Measurements from ENCODE around the gene PDSS2.

PDSS2 gene

GRCh38 chr6:107154131-107154800, 305.1 kb downstream of the PDSS2 start:
- Histone ChIP-seq H3K36me3 (ENCODE audit: insufficient read depth, low read length) (no peaks in the 10 kb centered on the region), H3K9ac (ENCODE audit: low read depth, low read length, poor library complexity, severe bottlenecking) (no peak overlapping the region), H3K4me3 (ENCODE audit: low read length, poor library complexity, severe bottlenecking) (no peak overlapping the region), H2AFZ (ENCODE audit: low read length) (no peak overlapping the region), H4K20me1 (ENCODE audit: insufficient read depth, low read length, poor library complexity, severe bottlenecking) (no peaks in the 10 kb centered on the region), H3K4me2 (ENCODE audit: low read depth, low read length, poor library complexity, severe bottlenecking) (no peak overlapping the region), H3F3A (ENCODE audit: low read depth) (no peaks in the 10 kb centered on the region), H3K79me2 (ENCODE audit: insufficient read depth, low read length) (no peaks in the 10 kb centered on the region), H3K9me2 (replicated peaks; ENCODE audit: low read depth, low read length) (no peaks in the 10 kb centered on the region), H3K27me3 (ENCODE audit: insufficient read depth, low read length, poor library complexity, severe bottlenecking) (no peaks in the 10 kb centered on the region), H3K4me1 (ENCODE audit: insufficient read depth, low read length, poor library complexity, severe bottlenecking) (no peaks in the 10 kb centered on the region), H3K9me3 (ENCODE audit: insufficient read depth, low read depth, low read length) (no peaks in the 10 kb centered on the region)
- TF ChIP-seq EZH2phosphoT487 (IDR thresholded peaks at IDR 0.05; ENCODE audit: borderline replicate concordance), result no peak
- no peak for TF ChIP-seq CTCF (conservative IDR thresholded peaks at IDR 0.05; ENCODE audit: low read length)

GRCh38 chr6:107152638-107153430, 306.5 kb downstream of the PDSS2 start:
- Histone ChIP-seq H3K9ac (ENCODE audit: low read depth, low read length, poor library complexity, severe bottlenecking) (no peak overlapping the region), H3K4me1 (ENCODE audit: insufficient read depth, low read length, poor library complexity, severe bottlenecking) (no peaks in the 10 kb centered on the region), H4K20me1 (ENCODE audit: insufficient read depth, low read length, poor library complexity, severe bottlenecking) (no peaks in the 10 kb centered on the region), H3K27me3 (ENCODE audit: insufficient read depth, low read length, poor library complexity, severe bottlenecking) (no peaks in the 10 kb centered on the region), H2AFZ (ENCODE audit: low read length) (no peak overlapping the region), H3K36me3 (ENCODE audit: insufficient read depth, low read length) (no peaks in the 10 kb centered on the region), H3K4me2 (ENCODE audit: low read depth, low read length, poor library complexity, severe bottlenecking) (no peak overlapping the region), H3K9me2 (replicated peaks; ENCODE audit: low read depth, low read length) (no peaks in the 10 kb centered on the region), H3K4me3 (ENCODE audit: low read length, poor library complexity, severe bottlenecking) (no peak overlapping the region), H3F3A (ENCODE audit: low read depth) (no peaks in the 10 kb centered on the region), H3K9me3 (ENCODE audit: insufficient read depth, low read depth, low read length) (no peaks in the 10 kb centered on the region), H3K79me2 (ENCODE audit: insufficient read depth, low read length) (no peaks in the 10 kb centered on the region)
- no peak for TF ChIP-seq EZH2phosphoT487 (IDR thresholded peaks at IDR 0.05; ENCODE audit: borderline replicate concordance)
- TF ChIP-seq CTCF (conservative IDR thresholded peaks at IDR 0.05; ENCODE audit: low read length), result no peak

- Histone ChIP-seq H2AFZ (ENCODE audit: low read length) (no peak overlapping the region), H3K27me3 (ENCODE audit: insufficient read depth, low read length, poor library complexity, severe bottlenecking) (no peaks in the 10 kb centered on the region), H3K9me3 (ENCODE audit: insufficient read depth, low read depth, low read length) (no peaks in the 10 kb centered on the region), H3K79me2 (ENCODE audit: insufficient read depth, low read length) (no peaks in the 10 kb centered on the region), H3K9me2 (replicated peaks; ENCODE audit: low read depth, low read length) (no peaks in the 10 kb centered on the region), H3K36me3 (ENCODE audit: insufficient read depth, low read length) (no peaks in the 10 kb centered on the region), H3F3A (ENCODE audit: low read depth) (no peaks in the 10 kb centered on the region), H4K20me1 (ENCODE audit: insufficient read depth, low read length, poor library complexity, severe bottlenecking) (no peaks in the 10 kb centered on the region), H3K4me3 (ENCODE audit: low read length, poor library complexity, severe bottlenecking) (no peak overlapping the region), H3K4me1 (ENCODE audit: insufficient read depth, low read length, poor library complexity, severe bottlenecking) (no peaks in the 10 kb centered on the region), H3K4me2 (ENCODE audit: low read depth, low read length, poor library complexity, severe bottlenecking) (no peak overlapping the region), H3K9ac (ENCODE audit: low read depth, low read length, poor library complexity, severe bottlenecking) (no peak overlapping the region)
- TF ChIP-seq EZH2phosphoT487 (IDR thresholded peaks at IDR 0.05; ENCODE audit: borderline replicate concordance), result no peak
- no peak for TF ChIP-seq CTCF (conservative IDR thresholded peaks at IDR 0.05; ENCODE audit: low read length)
Observed at GRCh38 chr6:107144666-107145065, 314.7 kb downstream of the PDSS2 start.
